HG03432 (cell line): ENCODE results near the gene OSCAR.

ENCODE experiments used
- ATAC-seq: cut with Tn5 transposase; IDR thresholded peaks from one replicate; pipeline ENCODE4 v1.9.1; 2021; ENCODE audit warnings: mild to moderate bottlenecking, moderate library complexity; ENCODE audit not compliant: unreplicated experiment

OSCAR gene

GRCh38 chr19:54095136-54095858 is 5.3 kb downstream of the OSCAR start:
- ATAC-seq = no peak

- ATAC-seq = no peak
Measured at GRCh38 chr19:54094426-54095000, 6.1 kb downstream of the OSCAR start.

GRCh38 chr19:54084410-54084809 is 16.2 kb downstream of the OSCAR start:
- no peak for ATAC-seq

- ATAC-seq = no peak
Measured at GRCh38 chr19:54081032-54081431, 19.6 kb downstream of the OSCAR start, which contains the start of gene TARM1. Gene TARM1, minus strand, starts transcription at chr19:54081365. Its CDS starts 25 bp downstream, at chr19:54081340.

- no peak for ATAC-seq
Measured at GRCh38 chr19:54077334-54077733, 23.3 kb downstream of the OSCAR start.

- ATAC-seq = no peak
Measured at GRCh38 chr19:54074851-54075250, 25.8 kb downstream of the OSCAR start.

- ATAC-seq = no peak
Measured at GRCh38 chr19:54073829-54074228, 26.8 kb downstream of the OSCAR start.

GRCh38 chr19:54069470-54069869 is 31.1 kb downstream of the OSCAR start:
- ATAC-seq = no peak

- ATAC-seq = no peak
Measured at GRCh38 chr19:54063350-54064116, 37.1 kb downstream of the OSCAR start, which contains the start of gene VSTM1. Gene VSTM1, minus strand, starts transcription at chr19:54063897. Its CDS starts 120 bp downstream, at chr19:54063777.

- no peak for ATAC-seq
Measured at GRCh38 chr19:54062643-54063042, 38.0 kb downstream of the OSCAR start.

GRCh38 chr19:54047616-54048015 is 53.0 kb downstream of the OSCAR start:
- no peak for ATAC-seq

- no peak for ATAC-seq
Measured at GRCh38 chr19:54045771-54046170, 54.8 kb downstream of the OSCAR start.
